ENCODE data around the gene MYOCD.

GRCh38 chr17:12730931-12731521 lies 65.3 kb downstream of the MYOCD start:
- no peak for TF ChIP-seq EZH2 (IDR thresholded peaks at IDR 0.05; ENCODE audit: borderline replicate concordance, low read length)
- TF ChIP-seq, protein P1, sequence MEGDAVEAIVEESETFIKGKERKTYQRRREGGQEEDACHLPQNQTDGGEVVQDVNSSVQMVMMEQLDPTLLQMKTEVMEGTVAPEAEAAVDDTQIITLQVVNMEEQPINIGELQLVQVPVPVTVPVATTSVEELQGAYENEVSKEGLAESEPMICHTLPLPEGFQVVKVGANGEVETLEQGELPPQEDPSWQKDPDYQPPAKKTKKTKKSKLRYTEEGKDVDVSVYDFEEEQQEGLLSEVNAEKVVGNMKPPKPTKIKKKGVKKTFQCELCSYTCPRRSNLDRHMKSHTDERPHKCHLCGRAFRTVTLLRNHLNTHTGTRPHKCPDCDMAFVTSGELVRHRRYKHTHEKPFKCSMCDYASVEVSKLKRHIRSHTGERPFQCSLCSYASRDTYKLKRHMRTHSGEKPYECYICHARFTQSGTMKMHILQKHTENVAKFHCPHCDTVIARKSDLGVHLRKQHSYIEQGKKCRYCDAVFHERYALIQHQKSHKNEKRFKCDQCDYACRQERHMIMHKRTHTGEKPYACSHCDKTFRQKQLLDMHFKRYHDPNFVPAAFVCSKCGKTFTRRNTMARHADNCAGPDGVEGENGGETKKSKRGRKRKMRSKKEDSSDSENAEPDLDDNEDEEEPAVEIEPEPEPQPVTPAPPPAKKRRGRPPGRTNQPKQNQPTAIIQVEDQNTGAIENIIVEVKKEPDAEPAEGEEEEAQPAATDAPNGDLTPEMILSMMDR (IDR thresholded peaks at IDR 0.05; ENCODE audit: low read length), result no peak

Measured in OCI-LY1 (cell line).